Stimulated activated naive CD8-positive, alpha-beta T cell treated with anti-CD3 and anti-CD28 coated beads, Interleukin-15, Interleukin-2, amounts not matched to agents 100 ng/mL and 50 ng/mL, for 24 hours (primary cell): ENCODE measurements around the gene PAPPA.

Experiments
- H3K27ac Mint-ChIP-seq: one replicate; pipeline ENCODE4 v1.8.0; 2021; ENCODE audit warnings: mild to moderate bottlenecking, mixed read lengths
- H3K27me3 Mint-ChIP-seq: one replicate; pipeline ENCODE4 v1.8.0; 2021; ENCODE audit warnings: mixed read lengths
- H3K36me3 Mint-ChIP-seq: one replicate; pipeline ENCODE4 v1.8.0; 2021; ENCODE audit warnings: low read depth, mixed read lengths
- H3K4me1 Mint-ChIP-seq: one replicate; pipeline ENCODE4 v1.8.0; 2021; ENCODE audit warnings: low read depth, mixed read lengths
- H3K4me3 Mint-ChIP-seq: one replicate; pipeline ENCODE4 v1.8.0; 2021; ENCODE audit warnings: mild to moderate bottlenecking, mixed read lengths
- H3K9me3 Mint-ChIP-seq: one replicate; pipeline ENCODE4 v1.8.0; 2021; ENCODE audit warnings: mixed read lengths

The PAPPA gene

DNA sequence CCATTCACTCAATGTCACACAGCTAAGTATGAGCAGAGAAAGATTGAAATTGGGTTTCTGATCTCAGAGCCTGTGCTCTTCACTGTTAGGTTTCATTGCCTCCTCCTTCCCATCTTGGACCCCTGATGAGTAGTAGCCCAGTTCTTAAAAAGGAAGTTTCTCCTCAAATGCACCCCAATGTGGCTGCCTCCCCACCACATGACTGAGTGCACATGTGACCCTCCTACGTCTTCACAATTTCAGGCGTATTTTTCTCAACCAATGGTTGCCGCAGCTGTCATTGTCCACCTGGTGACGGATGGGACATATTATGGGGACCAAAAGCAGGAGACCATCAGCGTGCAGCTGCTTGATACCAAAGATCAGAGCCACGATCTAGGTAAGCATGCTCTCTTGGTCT is 178.5 kb downstream of the PAPPA start:
- Mint-ChIP-seq H3K27ac (no peak overlapping the region), H3K4me1 (no peaks in the 10 kb centered on the region), H3K4me3 (no peak overlapping the region), H3K36me3 (no peaks in the 10 kb centered on the region), H3K27me3 (no peaks in the 10 kb centered on the region), H3K9me3 (peaks cover under 1% of the 10 kb centered on the region)

- Mint-ChIP-seq H3K4me1 (no peaks in the 10 kb centered on the region), H3K9me3 (no peaks in the 10 kb centered on the region), H3K27me3 (no peaks in the 10 kb centered on the region), H3K27ac (no peak overlapping the region), H3K36me3 (no peaks in the 10 kb centered on the region), H3K4me3 (no peak overlapping the region)
Observed at GRCh38 chr9:116333254-116333653, 179.7 kb downstream of the PAPPA start.

DNA sequence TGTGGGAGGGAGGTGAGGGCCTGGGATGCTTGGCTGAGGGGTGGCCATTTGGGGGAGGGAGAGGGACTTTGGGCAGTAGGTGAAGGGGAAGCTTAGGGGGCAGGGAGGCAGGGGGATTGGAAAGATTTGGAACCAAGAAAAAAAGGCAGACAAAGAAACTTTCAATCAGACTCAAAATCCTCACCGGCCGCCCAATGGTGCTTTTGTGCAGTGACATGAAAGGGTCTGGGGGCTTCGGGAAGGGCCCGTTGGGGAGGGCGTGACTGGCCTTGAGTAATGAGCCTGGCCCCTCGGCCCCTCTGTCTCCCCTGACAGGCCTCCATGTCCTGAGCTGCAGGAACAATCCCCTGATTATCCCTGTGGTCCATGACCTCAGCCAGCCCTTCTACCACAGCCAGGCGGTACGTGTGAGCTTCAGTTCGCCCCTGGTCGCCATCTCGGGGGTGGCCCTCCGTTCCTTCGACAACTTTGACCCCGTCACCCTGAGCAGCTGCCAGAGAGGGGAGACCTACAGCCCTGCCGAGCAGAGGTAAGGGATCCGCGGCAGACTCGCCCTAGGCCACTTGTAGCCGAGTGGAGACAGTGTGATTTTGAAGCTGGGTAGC is 181.1 kb downstream of the PAPPA start:
- Mint-ChIP-seq H3K9me3 (no peaks in the 10 kb centered on the region), H3K4me3 (no peak overlapping the region), H3K27me3 (no peaks in the 10 kb centered on the region), H3K36me3 (no peaks in the 10 kb centered on the region), H3K27ac (no peak overlapping the region), H3K4me1 (no peaks in the 10 kb centered on the region)

DNA sequence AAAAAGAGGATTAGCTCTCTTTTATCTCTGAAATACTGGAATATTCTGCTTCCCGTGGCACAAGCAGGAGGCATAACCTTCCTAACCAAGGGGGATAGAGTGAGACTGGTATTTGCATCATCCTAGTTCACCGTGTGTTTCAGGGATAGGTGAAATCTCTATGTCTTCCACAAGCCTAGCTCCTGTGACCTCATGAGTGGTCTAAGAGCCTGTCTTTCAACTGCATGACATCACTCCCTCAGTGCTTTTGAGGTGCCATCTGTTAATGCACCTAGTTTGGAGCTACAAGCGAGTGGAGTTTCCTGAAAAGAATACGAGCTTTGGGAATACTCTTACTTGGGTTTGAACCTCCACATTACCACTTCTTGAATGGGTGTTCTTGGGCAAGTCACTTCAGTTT is 181.8 kb downstream of the PAPPA start:
- Mint-ChIP-seq H3K4me3 (no peak overlapping the region), H3K27me3 (no peaks in the 10 kb centered on the region), H3K27ac (no peak overlapping the region), H3K4me1 (no peaks in the 10 kb centered on the region), H3K36me3 (no peaks in the 10 kb centered on the region), H3K9me3 (no peaks in the 10 kb centered on the region)

DNA sequence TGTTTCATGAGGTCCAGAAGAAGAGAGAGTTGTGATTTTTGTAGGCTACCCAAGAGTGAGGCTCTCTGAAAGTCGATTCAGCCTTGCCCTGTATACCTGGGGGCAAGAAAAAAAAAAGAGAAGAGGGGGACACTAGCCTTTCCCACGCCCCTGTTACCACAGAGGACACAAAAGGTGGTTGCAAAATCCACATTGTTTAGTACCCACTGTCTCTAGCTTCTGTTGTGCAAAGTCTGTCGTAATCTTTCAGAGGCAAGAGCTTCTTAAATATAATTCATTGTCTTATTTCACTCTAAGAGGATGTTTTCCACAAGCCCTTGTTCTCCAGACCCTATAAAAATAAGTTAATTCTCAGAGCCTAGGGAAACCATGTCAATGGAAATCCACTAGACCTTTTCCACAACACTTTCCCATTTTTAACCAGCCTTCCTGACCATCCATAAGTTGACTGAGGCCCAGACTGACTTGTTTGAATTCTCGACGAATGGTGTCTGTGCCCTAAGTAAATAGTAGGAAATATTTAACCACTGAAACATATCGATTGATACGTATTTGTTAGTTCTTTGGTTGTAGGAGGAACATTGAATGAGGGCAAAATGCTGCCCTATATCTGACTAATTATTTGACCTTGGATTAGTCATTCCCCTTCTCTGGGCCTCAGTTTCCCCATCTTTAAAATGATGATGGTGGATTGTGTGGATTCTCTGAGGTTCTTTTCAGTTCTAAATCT is 182.7 kb downstream of the PAPPA start:
- Mint-ChIP-seq H3K4me3 (no peak overlapping the region), H3K27me3 (no peaks in the 10 kb centered on the region), H3K36me3 (no peaks in the 10 kb centered on the region), H3K9me3 (no peaks in the 10 kb centered on the region), H3K4me1 (no peaks in the 10 kb centered on the region), H3K27ac (no peak overlapping the region)

DNA sequence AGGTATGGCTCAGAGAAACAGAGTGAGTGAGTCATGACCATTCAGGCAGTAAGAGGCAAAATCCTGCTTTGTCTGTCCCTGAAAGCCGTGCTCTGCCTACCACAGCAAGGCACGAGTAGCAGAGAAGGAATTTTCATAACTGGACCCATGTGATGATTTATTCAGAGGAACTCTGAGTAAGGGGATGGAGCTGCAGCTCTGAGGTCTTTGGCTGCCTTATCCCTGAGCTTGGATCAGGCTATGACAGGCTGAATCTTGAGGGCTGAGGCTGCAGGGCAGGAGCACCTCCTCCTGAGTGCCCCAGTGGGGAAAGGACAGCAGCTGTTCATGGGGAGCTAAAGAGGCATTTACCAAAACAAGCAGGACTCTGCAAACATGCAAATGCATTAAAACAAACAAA is 183.4 kb downstream of the PAPPA start:
- H3K9me3 Mint-ChIP-seq, result no peaks in the 10 kb centered on the region

DNA sequence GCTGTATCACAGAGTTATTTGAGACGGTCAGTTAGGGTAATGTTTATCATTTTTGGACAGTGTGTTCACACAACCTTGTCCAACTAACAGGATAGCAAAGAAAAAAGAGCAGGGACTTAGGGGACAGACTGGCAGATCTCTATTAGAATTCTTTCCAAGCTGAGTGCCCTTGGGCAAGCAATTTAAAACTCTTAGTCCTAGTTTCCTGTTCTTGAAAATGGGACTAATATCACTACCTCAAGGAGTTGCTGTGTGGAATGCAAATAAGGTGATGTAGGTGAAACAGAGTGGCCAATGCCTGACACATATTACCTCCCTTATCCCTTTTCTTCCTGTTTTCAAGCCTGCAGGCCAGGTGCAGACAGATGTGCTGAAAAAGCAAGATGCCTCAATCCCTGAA is 186.7 kb downstream of the PAPPA start:
- no peaks in the 10 kb centered on the region for H3K36me3 Mint-ChIP-seq
- no peaks in the 10 kb centered on the region for H3K4me1 Mint-ChIP-seq
- H3K27me3 Mint-ChIP-seq, result no peaks in the 10 kb centered on the region
- H3K4me3 Mint-ChIP-seq, result no peak overlapping the region
- no peaks in the 10 kb centered on the region for H3K9me3 Mint-ChIP-seq
- H3K27ac Mint-ChIP-seq, result no peak overlapping the region

More for the DNA sequence above, 183.4 kb downstream of the PAPPA start:
- no peak overlapping the region for H3K27ac Mint-ChIP-seq
- no peak overlapping the region for H3K4me3 Mint-ChIP-seq
- H3K36me3 Mint-ChIP-seq, result no peaks in the 10 kb centered on the region
- H3K27me3 Mint-ChIP-seq, result no peaks in the 10 kb centered on the region
- H3K4me1 Mint-ChIP-seq, result no peaks in the 10 kb centered on the region

- Mint-ChIP-seq H3K4me1 (no peaks in the 10 kb centered on the region), H3K36me3 (no peaks in the 10 kb centered on the region), H3K4me3 (no peak overlapping the region), H3K27me3 (no peaks in the 10 kb centered on the region), H3K9me3 (no peaks in the 10 kb centered on the region), H3K27ac (no peak overlapping the region)
Observed at GRCh38 chr9:116342061-116342460, 188.5 kb downstream of the PAPPA start.

GRCh38 chr9:116342941-116343340 is 189.3 kb downstream of the PAPPA start:
- Mint-ChIP-seq H3K4me3 (no peak overlapping the region), H3K27ac (no peak overlapping the region), H3K27me3 (no peaks in the 10 kb centered on the region), H3K36me3 (no peaks in the 10 kb centered on the region), H3K4me1 (no peaks in the 10 kb centered on the region), H3K9me3 (no peaks in the 10 kb centered on the region)

DNA sequence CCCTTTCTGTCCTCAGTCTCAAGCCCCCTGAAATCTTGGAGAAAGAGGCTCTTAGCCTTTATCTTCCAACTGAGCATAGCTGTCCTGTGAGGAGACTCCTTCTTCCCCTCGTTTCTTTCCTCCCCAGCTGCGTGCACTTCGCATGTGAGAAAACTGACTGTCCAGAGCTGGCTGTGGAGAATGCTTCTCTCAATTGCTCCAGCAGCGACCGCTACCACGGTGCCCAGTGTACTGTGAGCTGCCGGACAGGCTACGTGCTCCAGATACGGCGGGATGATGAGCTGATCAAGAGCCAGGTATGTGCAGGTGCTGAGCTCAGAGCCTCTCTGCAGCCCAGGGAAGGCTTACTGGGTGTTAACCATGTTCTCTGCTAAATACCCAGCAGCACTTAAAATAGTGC is 190.8 kb downstream of the PAPPA start:
- no peak overlapping the region for H3K4me3 Mint-ChIP-seq
- no peaks in the 10 kb centered on the region for H3K4me1 Mint-ChIP-seq
- no peaks in the 10 kb centered on the region for H3K27me3 Mint-ChIP-seq
- no peak overlapping the region for H3K27ac Mint-ChIP-seq
- H3K36me3 Mint-ChIP-seq, result no peaks in the 10 kb centered on the region
- no peaks in the 10 kb centered on the region for H3K9me3 Mint-ChIP-seq

DNA sequence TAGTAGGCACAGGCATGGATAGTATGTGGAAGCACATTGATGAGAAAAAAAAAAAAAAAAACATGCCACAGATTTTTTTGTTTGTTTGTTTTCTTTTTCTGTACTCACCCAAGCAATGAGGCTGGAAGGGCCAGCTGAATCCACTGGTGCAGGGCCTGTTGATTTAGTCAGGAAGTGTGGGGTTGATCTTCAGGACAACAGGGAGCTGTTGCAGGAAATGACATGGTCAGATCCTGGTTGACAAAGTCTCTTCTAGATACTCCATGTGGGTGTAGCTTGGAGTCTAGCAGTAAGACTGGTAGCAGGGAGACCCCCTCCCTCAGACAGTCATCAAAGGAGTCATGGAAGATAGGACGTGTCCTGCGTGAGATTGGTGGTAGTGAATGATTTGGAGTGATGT is 191.8 kb downstream of the PAPPA start:
- no peaks in the 10 kb centered on the region for H3K36me3 Mint-ChIP-seq
- H3K27ac Mint-ChIP-seq, result no peak overlapping the region
- H3K9me3 Mint-ChIP-seq, result no peaks in the 10 kb centered on the region
- H3K4me1 Mint-ChIP-seq, result no peaks in the 10 kb centered on the region
- H3K27me3 Mint-ChIP-seq, result no peaks in the 10 kb centered on the region
- no peak overlapping the region for H3K4me3 Mint-ChIP-seq

DNA sequence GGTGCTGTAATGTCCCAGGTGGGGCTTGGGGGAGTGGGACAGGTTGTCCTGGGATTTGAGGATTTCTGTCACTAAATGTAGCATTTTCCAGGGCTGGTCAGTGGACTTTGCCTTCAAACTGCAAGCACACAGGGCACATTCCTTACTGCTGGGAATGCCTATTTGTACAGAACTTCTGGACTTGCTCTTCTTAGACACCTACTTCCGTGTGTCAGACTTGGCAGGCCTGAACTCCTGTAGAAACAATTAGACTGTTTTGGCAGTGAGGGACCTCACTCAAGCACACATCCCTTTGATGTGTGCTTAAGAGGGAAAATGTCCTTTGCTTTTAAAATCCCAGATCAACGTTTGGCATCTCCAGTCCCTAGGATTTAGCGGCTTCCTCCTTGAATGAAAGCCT is 192.2 kb downstream of the PAPPA start:
- no peak overlapping the region for H3K27ac Mint-ChIP-seq
- no peaks in the 10 kb centered on the region for H3K36me3 Mint-ChIP-seq
- H3K27me3 Mint-ChIP-seq, result no peaks in the 10 kb centered on the region
- no peak overlapping the region for H3K4me3 Mint-ChIP-seq
- H3K4me1 Mint-ChIP-seq, result no peaks in the 10 kb centered on the region
- no peaks in the 10 kb centered on the region for H3K9me3 Mint-ChIP-seq

- Mint-ChIP-seq H3K4me3 (no peak overlapping the region), H3K4me1 (no peaks in the 10 kb centered on the region)
Observed at GRCh38 chr9:116349684-116350083, 196.1 kb downstream of the PAPPA start.

GRCh38 chr9:116350213-116350612 is 196.6 kb downstream of the PAPPA start:
- Mint-ChIP-seq H3K4me1 (no peaks in the 10 kb centered on the region), H3K36me3 (no peaks in the 10 kb centered on the region), H3K9me3 (no peaks in the 10 kb centered on the region), H3K27ac (no peak overlapping the region), H3K27me3 (no peaks in the 10 kb centered on the region), H3K4me3 (no peak overlapping the region)

More at GRCh38 chr9:116349684-116350083, 196.1 kb downstream of the PAPPA start:
- no peaks in the 10 kb centered on the region for H3K36me3 Mint-ChIP-seq
- no peaks in the 10 kb centered on the region for H3K9me3 Mint-ChIP-seq
- H3K27me3 Mint-ChIP-seq, result no peaks in the 10 kb centered on the region
- no peak overlapping the region for H3K27ac Mint-ChIP-seq

GRCh38 chr9:116352958-116353357 is 199.4 kb downstream of the PAPPA start:
- H3K36me3 Mint-ChIP-seq, result no peaks in the 10 kb centered on the region
- H3K4me1 Mint-ChIP-seq, result no peaks in the 10 kb centered on the region
- no peak overlapping the region for H3K4me3 Mint-ChIP-seq
- H3K27me3 Mint-ChIP-seq, result no peaks in the 10 kb centered on the region
- H3K9me3 Mint-ChIP-seq, result no peaks in the 10 kb centered on the region
- H3K27ac Mint-ChIP-seq, result no peak overlapping the region
